HepG2 (cell line): Measurements from ENCODE around the gene S100A12. TPM values are rescaled to one million over a fixed set of nuclear protein-coding genes. Genes with fewer than 3 reads are reported as not detected.

Source experiments
- ATAC-seq: fragments of 200-7000 bp; cut with Tn5 transposase; 3 replicates; pipeline ENCODE4 v1.9.1; 2020; ENCODE audit warnings: mild to moderate bottlenecking, moderate library complexity
- BruUV-seq: library from RNA; stranded (reverse); fragments of 400-500 nt; replicated peaks from 2 replicates; lab custom pipeline; 2021; lab: Mats Ljungman, UMichigan
- CTCF ChIA-PET: fragments of 300-600 bp; formaldehyde crosslinking; extraction: SDS; loops from one replicate; lab custom pipeline; 2021; ENCODE audit warnings: low total read pairs, inconsistent platforms, low intra/inter-chr PET ratio; lab: Yijun Ruan, JAX
- POLR2A ChIA-PET: fragments of 350-600 bp; sonication (Branson Sonifier 250); formaldehyde crosslinking; loops from one replicate; lab custom pipeline; 2020; ENCODE audit warnings: antibody characterized with exemption, inconsistent platforms; lab: Yijun Ruan, JAX
- DNase-seq: peaks from one replicate; pipeline ENCODE4 v3.0.0-alpha.2; 2015; ENCODE audit warnings: low spot score
- FAIRE-seq: peaks from 3 replicates; lab custom pipeline; 2011; peaks lifted over from hg19 to GRCh38; lab: Jason Lieb, UNC
- H2AFZ ChIP-seq: one replicate; pipeline ENCODE4 v1.6.1; 2011; ENCODE audit warnings: low read length, inconsistent platforms
- H3K27ac ChIP-seq: fragments of 300-600 bp; 3 replicates; pipeline ENCODE4 v1.8.0; 2011; ENCODE audit warnings: mixed run types, mild to moderate bottlenecking, mixed read lengths, low read length, inconsistent platforms; ENCODE audit not compliant: insufficient read depth; ENCODE audit errors: extremely low read length
- H3K27me3 ChIP-seq, 2 experiments: fragments of 200-600 bp in 1 of 2; 2 replicates in 1 of 2; 3 replicates in 1 of 2; pipeline versions ENCODE4 v1.6.0 to v1.8.0; 2011; ENCODE audit warnings: low read length in 2 of 2, mild to moderate bottlenecking in 2 of 2, moderate library complexity in 2 of 2, inconsistent platforms in 1 of 2; ENCODE audit not compliant: insufficient read depth in 2 of 2, control insufficient read depth in 1 of 2
- H3K36me3 ChIP-seq, 2 experiments: fragments of 200-600 bp in 1 of 2; replicated peaks in 1 of 2; 2 replicates in 1 of 2; 3 replicates in 1 of 2; pipeline versions ENCODE4 v1.5.1 to v1.8.0; 2011; ENCODE audit warnings: low read length in 2 of 2, inconsistent platforms in 1 of 2; ENCODE audit not compliant: insufficient read depth in 2 of 2, control insufficient read depth in 1 of 2
- H3K4me1 ChIP-seq: 2 replicates; pipeline ENCODE4 v1.5.1; 2012; ENCODE audit warnings: low read length, inconsistent platforms; ENCODE audit not compliant: insufficient read depth
- H3K4me2 ChIP-seq: 2 replicates; pipeline ENCODE4 v1.6.0; 2011; ENCODE audit warnings: low read depth, low read length, inconsistent platforms
- H3K4me3 ChIP-seq, 3 experiments: fragments of 200-600 bp in 1 of 3; sonication (generic), shearing (Covaris generic) in 1 of 3; replicated peaks in 1 of 3; 2 replicates each; pipeline ENCODE4 v1.5.1; 2011 to 2016; ENCODE audit warnings: low read length in 3 of 3, inconsistent platforms in 2 of 3, low read depth in 2 of 3, mild to moderate bottlenecking in 2 of 3, control low read depth in 1 of 3, mixed read lengths in 1 of 3; ENCODE audit not compliant: insufficient read depth in 1 of 3
- H3K79me2 ChIP-seq: one replicate; pipeline ENCODE4 v1.6.1; 2011; ENCODE audit warnings: low read length, inconsistent platforms; ENCODE audit not compliant: insufficient read depth
- H3K9ac ChIP-seq: 2 replicates; pipeline ENCODE4 v1.6.0; 2011; ENCODE audit warnings: mild to moderate bottlenecking, low read depth, low read length, inconsistent platforms; ENCODE audit not compliant: insufficient read depth
- H3K9me3 ChIP-seq: 2 replicates; pipeline ENCODE4 v1.5.1; 2012; ENCODE audit warnings: mild to moderate bottlenecking, low read length
- H4K20me1 ChIP-seq: 2 replicates; pipeline ENCODE4 v1.6.0; 2011; ENCODE audit warnings: inconsistent platforms, mild to moderate bottlenecking, low read length, moderate library complexity; ENCODE audit not compliant: insufficient read depth
- DPF2 ChIP-seq: sonication (generic); formaldehyde crosslinking; IDR thresholded peaks from 2 replicates; pipeline ENCODE4 v1.4.0; 2020; ENCODE audit warnings: mild to moderate bottlenecking, low read depth, missing genetic modification reagents, borderline replicate concordance
- FLYWCH1 ChIP-seq: sonication (generic); formaldehyde crosslinking; IDR thresholded peaks from 2 replicates; pipeline ENCODE4 v1.8.1; 2023; ENCODE audit warnings: mild to moderate bottlenecking, missing genetic modification reagents
- HNRNPUL1 ChIP-seq: fragments of 200-400 bp; formaldehyde crosslinking; IDR thresholded peaks from 2 replicates; pipeline ENCODE4 v1.6.1; 2017; ENCODE audit warnings: low read depth, mild to moderate bottlenecking, low read length, moderate library complexity
- KDM6A ChIP-seq: IDR thresholded peaks from 2 replicates; pipeline ENCODE4 v1.6.1; 2016; ENCODE audit warnings: low read depth
- MYC ChIP-seq: sonication (generic); formaldehyde crosslinking; IDR thresholded peaks from 2 replicates; pipeline ENCODE4 v1.9.0; 2021; ENCODE audit warnings: missing genetic modification reagents, borderline replicate concordance
- NR3C1 ChIP-seq: sonication (generic); formaldehyde crosslinking; IDR thresholded peaks from 2 replicates; pipeline ENCODE4 v1.4.0; 2020; ENCODE audit warnings: missing genetic modification reagents
- ZBTB7B ChIP-seq: sonication (generic); formaldehyde crosslinking; IDR thresholded peaks from 2 replicates; pipeline ENCODE4 v1.4.0; 2020; ENCODE audit warnings: missing genetic modification reagents
- ZNF180 ChIP-seq: sonication (generic); formaldehyde crosslinking; IDR thresholded peaks from 2 replicates; pipeline ENCODE4 v1.4.0; 2020; ENCODE audit warnings: low read depth, missing genetic modification reagents, borderline replicate concordance
- ZNF550 ChIP-seq: sonication (generic); formaldehyde crosslinking; IDR thresholded peaks from 2 replicates; pipeline ENCODE4 v1.4.0; 2020; ENCODE audit warnings: mild to moderate bottlenecking, missing genetic modification reagents, borderline replicate concordance
- ZSCAN20 ChIP-seq: sonication (generic); formaldehyde crosslinking; IDR thresholded peaks from 2 replicates; pipeline ENCODE4 v1.4.0; 2020; ENCODE audit warnings: missing genetic modification reagents, mild to moderate bottlenecking, borderline replicate concordance
- WGBS: methylation state at CpG from one replicate; pipeline ENCODE4 v1.1.6; 2017; ENCODE audit warnings: low lambda C conversion rate; 5-methylcytosine and 5-hydroxymethylcytosine counted together
- in situ Hi-C: cut with HindIII; loops from 2 replicates; pipeline ENCODE4 v1.10.0; 2017; ENCODE audit warnings: low pct_unique_long_range_greater_than_20kb; ENCODE audit not compliant: extremely low pct_ligation_motif_present
- intact Hi-C: fragments of 100-400 bp; cut with micrococcal nuclease; formaldehyde crosslinking; loops from one replicate; pipeline ENCODE4 v1.10.0; 2022; ENCODE audit not compliant: unreplicated experiment
- polyA plus RNA-seq, 8 experiments: library from polyadenylated mRNA; depleted of rRNA in 3 of 8; stranded (reverse) in 7 of 8; unstranded in 1 of 8; fragments of >200 nt; fragmentation: Illumina TruSeq in 4 of 8; extraction: Trizol in 4 of 8; gene quantifications; 2 replicates each; pipeline versions ENCODE4 v1.2.1 to v1.2.3, GENCODE V29; 2011 to 2016; ENCODE audit warnings: low read depth in 4 of 8, missing spikeins in 1 of 8, mixed read lengths in 1 of 8; ENCODE audit not compliant: insufficient read depth in 1 of 8
- total RNA-seq, 5 experiments: library from RNA; depleted of rRNA; stranded (reverse); fragments of >200 nt; fragmentation: Illumina TruSeq; extraction: Trizol; gene quantifications; 2 replicates each; pipeline ENCODE4 v1.2.3, GENCODE V29; 2016; ENCODE audit warnings: low read depth in 1 of 5
- TF ChIP-seq, protein P1 (sequence below): sonication (generic); formaldehyde crosslinking; IDR thresholded peaks from 2 replicates; pipeline ENCODE4 v1.5.1; 2020; ENCODE audit warnings: mild to moderate bottlenecking, missing genetic modification reagents, borderline replicate concordance
- TF ChIP-seq, protein P2 (sequence below): sonication (generic); formaldehyde crosslinking; IDR thresholded peaks from 2 replicates; pipeline ENCODE4 v1.5.0; 2020; ENCODE audit warnings: mild to moderate bottlenecking, missing genetic modification reagents
- TF ChIP-seq, protein P3 (sequence below): sonication (generic); formaldehyde crosslinking; IDR thresholded peaks from 2 replicates; pipeline ENCODE4 v1.5.0; 2020; ENCODE audit warnings: mild to moderate bottlenecking, missing genetic modification reagents

The S100A12 gene
- total and polyA plus RNA-seq, 2 of the 13 experiments (the other 11 are each of a cell fraction or from before 2014, with no cell fraction given), result not detected

DNA sequence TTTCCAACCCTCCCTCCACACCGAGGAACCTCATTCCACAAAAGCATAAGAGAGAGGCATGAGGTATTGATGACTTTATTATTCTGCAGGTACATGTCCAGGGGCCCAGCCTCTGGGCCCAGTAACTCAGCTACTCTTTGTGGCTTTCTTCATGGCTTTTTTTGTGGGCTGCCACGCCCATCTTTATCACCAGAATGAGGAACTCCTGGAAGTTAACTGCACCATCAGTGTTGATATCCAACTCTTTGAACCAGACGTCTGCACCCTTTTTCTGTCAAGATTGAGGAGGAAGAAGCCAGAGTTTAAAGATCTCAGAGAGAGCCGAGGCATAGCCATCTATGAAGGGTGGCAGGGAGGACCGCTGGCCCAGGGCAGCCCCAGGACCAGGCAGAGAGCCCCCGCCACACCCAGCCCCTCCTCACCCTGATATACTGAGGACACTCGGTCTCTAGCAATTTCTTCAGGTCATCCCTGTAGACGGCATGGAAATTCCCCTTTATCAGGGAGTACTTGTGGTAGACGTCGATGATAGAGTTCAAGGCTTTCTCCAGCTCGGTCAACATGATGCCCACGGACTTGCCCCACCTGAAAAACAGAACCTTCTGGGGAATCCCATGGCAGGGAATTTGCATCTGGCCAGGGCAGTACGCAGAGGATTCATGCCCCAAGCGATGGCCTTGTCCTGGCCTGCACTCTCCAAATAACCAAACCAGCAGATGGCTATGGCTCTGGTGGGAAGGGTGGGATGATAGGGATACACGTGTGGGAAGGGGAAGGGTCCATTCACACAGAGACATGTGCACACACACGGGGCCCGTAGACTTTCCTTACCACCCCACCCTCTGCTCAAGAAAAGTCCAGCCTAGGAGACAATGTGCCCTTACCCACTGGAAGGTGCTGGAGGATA is 14.8 kb upstream of the S100A12 start:
- Histone ChIP-seq H3K4me2 (no peak overlapping the region), H3K36me3 (no peaks in the 10 kb centered on the region), H3K4me1 (no peaks in the 10 kb centered on the region), H2AFZ (no peak overlapping the region), H3K27ac (no peak overlapping the region), H4K20me1 (no peaks in the 10 kb centered on the region), H3K9me3 (no peaks in the 10 kb centered on the region), H3K79me2 (no peaks in the 10 kb centered on the region), H3K4me3 (no peak overlapping the region), H3K27me3 (peaks cover 0 to 2% of the 10 kb centered on the region in 2 experiments; a peak in 3 of 5 replicates), H3K9ac (no peak overlapping the region)
- FAIRE-seq (no peak), DNase-seq (no peak), ATAC-seq (no peak)
- 15% methylated on average over 13 of the region's 17 CpGs for WGBS
- intact Hi-C loops (loop anchor here (10.0 kb wide), 2 partner anchors 55 to 995 kb away; no protein-coding TSS in a partner anchor), in situ Hi-C loops (no loop called here)
- POLR2A ChIA-PET, result no interaction called here
- no TSS peak for BruUV-seq
- CTCF ChIA-PET, result no interaction called here
- TF ChIP-seq ZSCAN20 (no peak), DPF2 (CRISPR knock-in tag) (no peak), HNRNPUL1 (no peak), NR3C1 (CRISPR knock-in tag) (no peak), FLYWCH1 (CRISPR knock-in tag) (no peak), ZBTB7B (no peak), KDM6A (CRISPR knock-in tag) (no peak), ZNF550 (CRISPR knock-in tag) (no peak), MYC (CRISPR knock-in tag) (no peak), ZNF180 (CRISPR knock-in tag) (no peak)
- TF ChIP-seq, protein P1, sequence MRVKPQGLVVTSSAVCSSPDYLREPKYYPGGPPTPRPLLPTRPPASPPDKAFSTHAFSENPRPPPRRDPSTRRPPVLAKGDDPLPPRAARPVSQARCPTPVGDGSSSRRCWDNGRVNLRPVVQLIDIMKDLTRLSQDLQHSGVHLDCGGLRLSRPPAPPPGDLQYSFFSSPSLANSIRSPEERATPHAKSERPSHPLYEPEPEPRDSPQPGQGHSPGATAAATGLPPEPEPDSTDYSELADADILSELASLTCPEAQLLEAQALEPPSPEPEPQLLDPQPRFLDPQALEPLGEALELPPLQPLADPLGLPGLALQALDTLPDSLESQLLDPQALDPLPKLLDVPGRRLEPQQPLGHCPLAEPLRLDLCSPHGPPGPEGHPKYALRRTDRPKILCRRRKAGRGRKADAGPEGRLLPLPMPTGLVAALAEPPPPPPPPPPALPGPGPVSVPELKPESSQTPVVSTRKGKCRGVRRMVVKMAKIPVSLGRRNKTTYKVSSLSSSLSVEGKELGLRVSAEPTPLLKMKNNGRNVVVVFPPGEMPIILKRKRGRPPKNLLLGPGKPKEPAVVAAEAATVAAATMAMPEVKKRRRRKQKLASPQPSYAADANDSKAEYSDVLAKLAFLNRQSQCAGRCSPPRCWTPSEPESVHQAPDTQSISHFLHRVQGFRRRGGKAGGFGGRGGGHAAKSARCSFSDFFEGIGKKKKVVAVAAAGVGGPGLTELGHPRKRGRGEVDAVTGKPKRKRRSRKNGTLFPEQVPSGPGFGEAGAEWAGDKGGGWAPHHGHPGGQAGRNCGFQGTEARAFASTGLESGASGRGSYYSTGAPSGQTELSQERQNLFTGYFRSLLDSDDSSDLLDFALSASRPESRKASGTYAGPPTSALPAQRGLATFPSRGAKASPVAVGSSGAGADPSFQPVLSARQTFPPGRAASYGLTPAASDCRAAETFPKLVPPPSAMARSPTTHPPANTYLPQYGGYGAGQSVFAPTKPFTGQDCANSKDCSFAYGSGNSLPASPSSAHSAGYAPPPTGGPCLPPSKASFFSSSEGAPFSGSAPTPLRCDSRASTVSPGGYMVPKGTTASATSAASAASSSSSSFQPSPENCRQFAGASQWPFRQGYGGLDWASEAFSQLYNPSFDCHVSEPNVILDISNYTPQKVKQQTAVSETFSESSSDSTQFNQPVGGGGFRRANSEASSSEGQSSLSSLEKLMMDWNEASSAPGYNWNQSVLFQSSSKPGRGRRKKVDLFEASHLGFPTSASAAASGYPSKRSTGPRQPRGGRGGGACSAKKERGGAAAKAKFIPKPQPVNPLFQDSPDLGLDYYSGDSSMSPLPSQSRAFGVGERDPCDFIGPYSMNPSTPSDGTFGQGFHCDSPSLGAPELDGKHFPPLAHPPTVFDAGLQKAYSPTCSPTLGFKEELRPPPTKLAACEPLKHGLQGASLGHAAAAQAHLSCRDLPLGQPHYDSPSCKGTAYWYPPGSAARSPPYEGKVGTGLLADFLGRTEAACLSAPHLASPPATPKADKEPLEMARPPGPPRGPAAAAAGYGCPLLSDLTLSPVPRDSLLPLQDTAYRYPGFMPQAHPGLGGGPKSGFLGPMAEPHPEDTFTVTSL, result no peak
- TF ChIP-seq, protein P2, sequence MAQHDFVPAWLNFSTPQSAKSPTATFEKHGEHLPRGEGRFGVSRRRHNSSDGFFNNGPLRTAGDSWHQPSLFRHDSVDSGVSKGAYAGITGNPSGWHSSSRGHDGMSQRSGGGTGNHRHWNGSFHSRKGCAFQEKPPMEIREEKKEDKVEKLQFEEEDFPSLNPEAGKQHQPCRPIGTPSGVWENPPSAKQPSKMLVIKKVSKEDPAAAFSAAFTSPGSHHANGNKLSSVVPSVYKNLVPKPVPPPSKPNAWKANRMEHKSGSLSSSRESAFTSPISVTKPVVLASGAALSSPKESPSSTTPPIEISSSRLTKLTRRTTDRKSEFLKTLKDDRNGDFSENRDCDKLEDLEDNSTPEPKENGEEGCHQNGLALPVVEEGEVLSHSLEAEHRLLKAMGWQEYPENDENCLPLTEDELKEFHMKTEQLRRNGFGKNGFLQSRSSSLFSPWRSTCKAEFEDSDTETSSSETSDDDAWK, result no peak
- TF ChIP-seq, protein P3, sequence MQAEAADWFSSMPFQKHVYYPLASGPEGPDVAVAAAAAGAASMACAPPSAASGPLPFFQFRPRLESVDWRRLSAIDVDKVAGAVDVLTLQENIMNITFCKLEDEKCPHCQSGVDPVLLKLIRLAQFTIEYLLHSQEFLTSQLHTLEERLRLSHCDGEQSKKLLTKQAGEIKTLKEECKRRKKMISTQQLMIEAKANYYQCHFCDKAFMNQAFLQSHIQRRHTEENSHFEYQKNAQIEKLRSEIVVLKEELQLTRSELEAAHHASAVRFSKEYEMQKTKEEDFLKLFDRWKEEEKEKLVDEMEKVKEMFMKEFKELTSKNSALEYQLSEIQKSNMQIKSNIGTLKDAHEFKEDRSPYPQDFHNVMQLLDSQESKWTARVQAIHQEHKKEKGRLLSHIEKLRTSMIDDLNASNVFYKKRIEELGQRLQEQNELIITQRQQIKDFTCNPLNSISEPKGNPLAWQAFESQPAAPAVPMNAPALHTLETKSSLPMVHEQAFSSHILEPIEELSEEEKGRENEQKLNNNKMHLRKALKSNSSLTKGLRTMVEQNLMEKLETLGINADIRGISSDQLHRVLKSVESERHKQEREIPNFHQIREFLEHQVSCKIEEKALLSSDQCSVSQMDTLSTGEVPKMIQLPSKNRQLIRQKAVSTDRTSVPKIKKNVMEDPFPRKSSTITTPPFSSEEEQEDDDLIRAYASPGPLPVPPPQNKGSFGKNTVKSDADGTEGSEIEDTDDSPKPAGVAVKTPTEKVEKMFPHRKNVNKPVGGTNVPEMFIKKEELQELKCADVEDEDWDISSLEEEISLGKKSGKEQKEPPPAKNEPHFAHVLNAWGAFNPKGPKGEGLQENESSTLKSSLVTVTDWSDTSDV (CRISPR knock-in tag), result no peak
